ENCODE measurements around the gene GPRIN1.

GRCh38 chr5:176624938-176625337, 15.0 kb upstream of the GPRIN1 start:
- TF ChIP-seq, protein P1, sequence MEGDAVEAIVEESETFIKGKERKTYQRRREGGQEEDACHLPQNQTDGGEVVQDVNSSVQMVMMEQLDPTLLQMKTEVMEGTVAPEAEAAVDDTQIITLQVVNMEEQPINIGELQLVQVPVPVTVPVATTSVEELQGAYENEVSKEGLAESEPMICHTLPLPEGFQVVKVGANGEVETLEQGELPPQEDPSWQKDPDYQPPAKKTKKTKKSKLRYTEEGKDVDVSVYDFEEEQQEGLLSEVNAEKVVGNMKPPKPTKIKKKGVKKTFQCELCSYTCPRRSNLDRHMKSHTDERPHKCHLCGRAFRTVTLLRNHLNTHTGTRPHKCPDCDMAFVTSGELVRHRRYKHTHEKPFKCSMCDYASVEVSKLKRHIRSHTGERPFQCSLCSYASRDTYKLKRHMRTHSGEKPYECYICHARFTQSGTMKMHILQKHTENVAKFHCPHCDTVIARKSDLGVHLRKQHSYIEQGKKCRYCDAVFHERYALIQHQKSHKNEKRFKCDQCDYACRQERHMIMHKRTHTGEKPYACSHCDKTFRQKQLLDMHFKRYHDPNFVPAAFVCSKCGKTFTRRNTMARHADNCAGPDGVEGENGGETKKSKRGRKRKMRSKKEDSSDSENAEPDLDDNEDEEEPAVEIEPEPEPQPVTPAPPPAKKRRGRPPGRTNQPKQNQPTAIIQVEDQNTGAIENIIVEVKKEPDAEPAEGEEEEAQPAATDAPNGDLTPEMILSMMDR (IDR thresholded peaks at IDR 0.05), result no peak
- no peak for TF ChIP-seq POLR2A (IDR thresholded peaks at IDR 0.05)

Measured in right lobe of liver (tissue), 4 donors.